Measurements from ENCODE around the gene IGFN1. TPM values are rescaled to one million over a fixed set of nuclear protein-coding genes. Genes with fewer than 3 reads are reported as not detected.

IGFN1 gene
- total and polyA plus RNA-seq, 10 of the 15 experiments (the other 5 are each of a cell fraction or from before 2014, with no cell fraction given) = not detected

GRCh38 chr1:201212461-201213055 lies 21.9 kb downstream of the IGFN1 start:
- intact Hi-C loops (cut with micrococcal nuclease; ENCODE audit: unreplicated experiment) (no loop called here), in situ Hi-C loops (cut with MboI) (no loop called here)
- Histone ChIP-seq H3K36me3 (ENCODE audit: control insufficient read depth in 2 of 2, insufficient read depth in 2 of 2, low read length in 1 of 2) (no peaks in the 10 kb centered on the region), H3K27me3 (replicated peaks in 1 of 2; ENCODE audit: control insufficient read depth in 2 of 2, insufficient read depth in 2 of 2, low read length in 1 of 2) (peaks cover 0 to 1% of the 10 kb centered on the region in 2 experiments; a peak in 2 of 4 replicates), H3K9me3 (replicated peaks; ENCODE audit: control insufficient read depth, insufficient read depth, low read length) (no peaks in the 10 kb centered on the region), H2AFZ (ENCODE audit: control insufficient read depth, low read depth, low read length) (no peak overlapping the region), H3K4me2 (ENCODE audit: control insufficient read depth, insufficient read depth) (no peak overlapping the region), H3K9ac (ENCODE audit: control insufficient read depth, insufficient read depth, low read length) (no peak overlapping the region), H3K27ac (ENCODE audit: control insufficient read depth, insufficient read depth) (no peak overlapping the region), H3K4me1 (ENCODE audit: control insufficient read depth, insufficient read depth, low read length) (no peaks in the 10 kb centered on the region), H3K79me2 (ENCODE audit: control insufficient read depth, insufficient read depth, low read length) (no peaks in the 10 kb centered on the region), H3K4me3 (no peak overlapping the region), H4K20me1 (ENCODE audit: control insufficient read depth, insufficient read depth) (no peaks in the 10 kb centered on the region)
- no peak for ATAC-seq
- CTCF ChIA-PET = no interaction called here
- POLR2A ChIA-PET = no interaction called here
- RAD21 ChIA-PET (ENCODE audit: unreplicated experiment) = no interaction called here
- WGBS (ENCODE audit: insufficient coverage, insufficient replicate concordance, low lambda C conversion rate, missing lambda C conversion rate) = 11% methylated on average over 8 of the region's 8 CpGs
- DNase-seq (ENCODE audit: low read depth, low spot score) = no peak
- SMC1A ChIA-PET (ENCODE audit: uncharacterized antibody, unreplicated experiment) = no interaction called here
- FAIRE-seq = no peak
- no TSS peak for BruUV-seq (replicated peaks)
- TF ChIP-seq E2F4 (IDR thresholded peaks at IDR 0.05; ENCODE audit: low read depth, low read length) = no peak
- no peak for TF ChIP-seq BRCA1 (IDR thresholded peaks at IDR 0.05; ENCODE audit: low read depth, low read length)
- no peak for TF ChIP-seq CHD4 (IDR thresholded peaks at IDR 0.05)
- no peak for TF ChIP-seq IRF5 (IDR thresholded peaks at IDR 0.05; ENCODE audit: borderline replicate concordance)
- TF ChIP-seq NFIC (IDR thresholded peaks at IDR 0.05; ENCODE audit: low read depth, low read length) = no peak
- no peak for TF ChIP-seq RB1 (IDR thresholded peaks at IDR 0.05; ENCODE audit: borderline replicate concordance)
- no peak for TF ChIP-seq IRF4 (IDR thresholded peaks at IDR 0.05; ENCODE audit: low read depth, low read length)
- TF ChIP-seq ZZZ3 (IDR thresholded peaks at IDR 0.05; ENCODE audit: control insufficient read depth, insufficient read length, low read depth) = no peak
- TF ChIP-seq USF2 (IDR thresholded peaks at IDR 0.05; ENCODE audit: borderline replicate concordance, low read depth, low read length) = no peak
- no peak for TF ChIP-seq WRNIP1 (IDR thresholded peaks at IDR 0.05; ENCODE audit: borderline replicate concordance, low read depth, low read length)
- TF ChIP-seq CHD1 (IDR thresholded peaks at IDR 0.05; ENCODE audit: low read depth, low read length) = no peak
- TF ChIP-seq TCF3 (IDR thresholded peaks at IDR 0.05; ENCODE audit: borderline replicate concordance, insufficient read depth, low read depth, low read length) = no peak
- no peak for TF ChIP-seq SMARCA5 (IDR thresholded peaks at IDR 0.05)
- no peak for TF ChIP-seq NKRF (conservative IDR thresholded peaks at IDR 0.05)
- TF ChIP-seq HDGF (IDR thresholded peaks at IDR 0.05) = no peak
- no peak for TF ChIP-seq TBL1XR1 (IDR thresholded peaks at IDR 0.05; ENCODE audit: low read depth, low read length)
- no peak for TF ChIP-seq ZBTB4 (CRISPR knock-in tag; IDR thresholded peaks at IDR 0.05)
- no peak for TF ChIP-seq JUNB (IDR thresholded peaks at IDR 0.05)

Measured in GM12878 (cell line).